Measurements from ENCODE around the gene MTREX. TPM values are rescaled to one million over a fixed set of nuclear protein-coding genes. Genes with fewer than 3 reads are reported as not detected.
A peak's percentile ranks its signal among the peaks of the same experiment; 100 is the strongest.
"Not testable (repeated sequence)": the region's sequence is repeated elsewhere in the genome, so short reads cannot be mapped to it uniquely, and the experiment has no call there.

MTREX gene
- total RNA-seq, 3 donors from 2014 or later, result 115 to 121 (median 117) TPM

GRCh38 chr5:55313870-55314617 is 6.3 kb downstream of the MTREX start:
- no peak overlapping the region for H3K4me3 Mint-ChIP-seq
- H3K9me3 Mint-ChIP-seq, result peaks cover 10% of the 10 kb centered on the region
- ATAC-seq (no peak), DNase-seq (no peak)
- H3K27me3 Mint-ChIP-seq (ENCODE audit: low read depth), result no peaks in the 10 kb centered on the region
- peaks cover 29% of the 10 kb centered on the region for H3K36me3 Mint-ChIP-seq (ENCODE audit: insufficient read depth)
- peaks cover 59% of the 10 kb centered on the region for H3K4me1 Mint-ChIP-seq (ENCODE audit: low read depth)

GRCh38 chr5:55316289-55316688 is 8.5 kb downstream of the MTREX start:
- DNase-seq, result no peak
- peaks cover 29% of the 10 kb centered on the region for H3K36me3 Mint-ChIP-seq (ENCODE audit: insufficient read depth)
- H3K9me3 Mint-ChIP-seq, result peaks cover 10% of the 10 kb centered on the region
- H3K27me3 Mint-ChIP-seq (ENCODE audit: low read depth), result no peaks in the 10 kb centered on the region
- H3K4me3 Mint-ChIP-seq, result no peak overlapping the region
- ATAC-seq, result no peak
- peaks cover 53% of the 10 kb centered on the region for H3K4me1 Mint-ChIP-seq (ENCODE audit: low read depth)

- no peak for ATAC-seq
- no peak for DNase-seq
- Mint-ChIP-seq H3K36me3 (ENCODE audit: insufficient read depth) (peaks cover 26% of the 10 kb centered on the region), H3K9me3 (peaks cover 10% of the 10 kb centered on the region), H3K4me1 (ENCODE audit: low read depth) (peaks cover 50% of the 10 kb centered on the region), H3K27me3 (ENCODE audit: low read depth) (no peaks in the 10 kb centered on the region), H3K4me3 (no peak overlapping the region)
Observed at GRCh38 chr5:55316837-55317236, 9.0 kb downstream of the MTREX start.

- Mint-ChIP-seq H3K36me3 (ENCODE audit: insufficient read depth) (peaks cover 26% of the 10 kb centered on the region), H3K4me1 (ENCODE audit: low read depth) (peaks cover 50% of the 10 kb centered on the region)
- ATAC-seq; DNase-seq; H3K9me3 Mint-ChIP-seq; H3K4me3 Mint-ChIP-seq; H3K27me3 Mint-ChIP-seq (ENCODE audit: low read depth): not testable (repeated sequence)
Observed at GRCh38 chr5:55318237-55318636, 10.4 kb downstream of the MTREX start.

- Mint-ChIP-seq H3K9me3 (peaks cover 10% of the 10 kb centered on the region), H3K27me3 (ENCODE audit: low read depth) (no peaks in the 10 kb centered on the region), H3K4me1 (ENCODE audit: low read depth) (peaks cover 41% of the 10 kb centered on the region), H3K4me3 (no peak overlapping the region), H3K36me3 (ENCODE audit: insufficient read depth) (peaks cover 21% of the 10 kb centered on the region)
- no peak for DNase-seq
- no peak for ATAC-seq
Observed at GRCh38 chr5:55319491-55319890, 11.7 kb downstream of the MTREX start.

GRCh38 chr5:55320571-55320970 is 12.8 kb downstream of the MTREX start:
- Mint-ChIP-seq H3K4me3 (no peak overlapping the region), H3K27me3 (ENCODE audit: low read depth) (no peaks in the 10 kb centered on the region), H3K9me3 (peaks cover 10% of the 10 kb centered on the region), H3K36me3 (ENCODE audit: insufficient read depth) (peaks cover 26% of the 10 kb centered on the region), H3K4me1 (ENCODE audit: low read depth) (peaks cover 40% of the 10 kb centered on the region)
- no peak for DNase-seq
- ATAC-seq, result no peak

- DNase-seq (no peak), ATAC-seq (no peak)
- Mint-ChIP-seq H3K27me3 (ENCODE audit: low read depth) (no peaks in the 10 kb centered on the region), H3K4me1 (ENCODE audit: low read depth) (peaks cover 29% of the 10 kb centered on the region), H3K9me3 (no peaks in the 10 kb centered on the region), H3K4me3 (no peak overlapping the region), H3K36me3 (ENCODE audit: insufficient read depth) (peaks cover 24% of the 10 kb centered on the region)
Observed at GRCh38 chr5:55324006-55324405, 16.2 kb downstream of the MTREX start.

- no peak overlapping the region for H3K4me3 Mint-ChIP-seq
- H3K4me1 Mint-ChIP-seq (ENCODE audit: low read depth), result peaks cover 27% of the 10 kb centered on the region
- no peaks in the 10 kb centered on the region for H3K9me3 Mint-ChIP-seq
- H3K27me3 Mint-ChIP-seq (ENCODE audit: low read depth), result no peaks in the 10 kb centered on the region
- DNase-seq, result no peak
- peaks cover 30% of the 10 kb centered on the region for H3K36me3 Mint-ChIP-seq (ENCODE audit: insufficient read depth)
- ATAC-seq, result peak; percentile 46 to 56
Observed at GRCh38 chr5:55324815-55325418, 17.1 kb downstream of the MTREX start.

- ATAC-seq (no peak), DNase-seq (no peak)
- Mint-ChIP-seq H3K4me1 (ENCODE audit: low read depth) (peaks cover 33% of the 10 kb centered on the region), H3K9me3 (no peaks in the 10 kb centered on the region), H3K4me3 (no peak overlapping the region), H3K36me3 (ENCODE audit: insufficient read depth) (peaks cover 36% of the 10 kb centered on the region), H3K27me3 (ENCODE audit: low read depth) (no peaks in the 10 kb centered on the region)
Observed at GRCh38 chr5:55325621-55326020, 17.8 kb downstream of the MTREX start.

- DNase-seq, result no peak
- Mint-ChIP-seq H3K27me3 (ENCODE audit: low read depth) (no peaks in the 10 kb centered on the region), H3K36me3 (ENCODE audit: insufficient read depth) (peaks cover 40% of the 10 kb centered on the region), H3K4me1 (ENCODE audit: low read depth) (peaks cover 31% of the 10 kb centered on the region), H3K9me3 (no peaks in the 10 kb centered on the region), H3K4me3 (no peak overlapping the region)
- ATAC-seq, result no peak
Observed at GRCh38 chr5:55327281-55327680, 19.5 kb downstream of the MTREX start.

- DNase-seq (no peak), ATAC-seq (no peak)
- peaks cover 49% of the 10 kb centered on the region for H3K36me3 Mint-ChIP-seq (ENCODE audit: insufficient read depth)
- H3K27me3 Mint-ChIP-seq (ENCODE audit: low read depth), result no peaks in the 10 kb centered on the region
- H3K9me3 Mint-ChIP-seq, result no peaks in the 10 kb centered on the region
- H3K4me3 Mint-ChIP-seq, result no peak overlapping the region
- peaks cover 27% of the 10 kb centered on the region for H3K4me1 Mint-ChIP-seq (ENCODE audit: low read depth)
Observed at GRCh38 chr5:55331321-55331720, 23.5 kb downstream of the MTREX start.

- H3K4me1 Mint-ChIP-seq (ENCODE audit: low read depth), result peaks cover 26% of the 10 kb centered on the region
- no peaks in the 10 kb centered on the region for H3K9me3 Mint-ChIP-seq
- ATAC-seq, result no peak
- DNase-seq, result no peak
- H3K4me3 Mint-ChIP-seq, result no peak overlapping the region
- H3K27me3 Mint-ChIP-seq (ENCODE audit: low read depth), result no peaks in the 10 kb centered on the region
- H3K36me3 Mint-ChIP-seq (ENCODE audit: insufficient read depth), result peaks cover 42% of the 10 kb centered on the region
Observed at GRCh38 chr5:55333017-55333416, 25.2 kb downstream of the MTREX start.

- DNase-seq (no peak), ATAC-seq (no peak)
- H3K36me3 Mint-ChIP-seq (ENCODE audit: insufficient read depth), result peaks cover 43% of the 10 kb centered on the region
- H3K27me3 Mint-ChIP-seq (ENCODE audit: low read depth), result no peaks in the 10 kb centered on the region
- H3K4me1 Mint-ChIP-seq (ENCODE audit: low read depth), result peaks cover 33% of the 10 kb centered on the region
- H3K4me3 Mint-ChIP-seq, result no peak overlapping the region
- H3K9me3 Mint-ChIP-seq, result no peaks in the 10 kb centered on the region
Observed at GRCh38 chr5:55333811-55334210, 26.0 kb downstream of the MTREX start.

GRCh38 chr5:55338092-55338613 is 30.4 kb downstream of the MTREX start:
- no peaks in the 10 kb centered on the region for H3K9me3 Mint-ChIP-seq
- H3K4me3 Mint-ChIP-seq, result peak overlapping the region; percentile 55
- ATAC-seq (peak in 1 of 2 donors; percentile 46), DNase-seq (no peak)
- H3K36me3 Mint-ChIP-seq (ENCODE audit: insufficient read depth), result peaks cover 29% of the 10 kb centered on the region
- H3K27me3 Mint-ChIP-seq (ENCODE audit: low read depth), result no peaks in the 10 kb centered on the region
- H3K4me1 Mint-ChIP-seq (ENCODE audit: low read depth), result peaks cover 25% of the 10 kb centered on the region

- Mint-ChIP-seq H3K4me1 (ENCODE audit: low read depth) (peaks cover 25% of the 10 kb centered on the region), H3K36me3 (ENCODE audit: insufficient read depth) (peaks cover 27% of the 10 kb centered on the region), H3K27me3 (ENCODE audit: low read depth) (no peaks in the 10 kb centered on the region), H3K4me3 (peak overlapping the region; percentile 55), H3K9me3 (no peaks in the 10 kb centered on the region)
- no peak for DNase-seq
- ATAC-seq, result peak; percentile 81 to 87
Observed at GRCh38 chr5:55338810-55339243, 31.0 kb downstream of the MTREX start.

All from activated T-cell treated with anti-CD3 and anti-CD28 coated beads, Interleukin-2, amount 50 U/mL, for 4 hours (primary cell).